ENCODE measurements around the gene SUGP1. TPM values are rescaled to one million over a fixed set of nuclear protein-coding genes. Genes with fewer than 3 reads are reported as not detected.

The SUGP1 gene
- polyA plus RNA-seq, 1 experiment: 25.2 TPM

DNA sequence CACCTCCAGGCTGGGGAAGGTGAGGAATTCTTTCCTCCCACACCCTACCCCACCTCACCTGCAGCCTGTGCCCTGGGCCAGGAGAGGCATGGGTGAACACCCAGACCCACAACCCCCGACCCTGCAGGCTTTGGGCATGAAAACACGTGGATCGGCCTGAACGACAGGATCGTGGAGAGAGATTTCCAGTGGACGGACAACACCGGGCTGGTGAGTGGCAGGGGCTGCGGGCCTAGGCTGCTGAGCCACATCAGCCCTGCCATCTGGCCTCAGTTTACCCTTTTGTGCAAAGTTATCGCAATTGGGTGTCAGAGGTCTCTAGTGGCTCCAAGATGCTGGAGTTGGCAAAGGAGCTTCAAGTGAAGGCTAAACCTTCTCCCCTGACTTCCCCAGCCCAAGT lies 79.8 kb downstream of the SUGP1 start:
- POLR2A ChIA-PET: no interaction called here
- Histone ChIP-seq H3K4me3 (ENCODE audit: low read depth, low read length) (no peak overlapping the region), H3K27me3 (ENCODE audit: control insufficient read depth, insufficient read depth, low read length) (peaks cover 6% of the 10 kb centered on the region), H3K9me3 (ENCODE audit: control insufficient read depth, insufficient read depth, low read length) (no peaks in the 10 kb centered on the region), H3K27ac (ENCODE audit: low read depth, low read length) (no peak overlapping the region)
- no peak for DNase-seq (ENCODE audit: low read depth, low spot score)
- CTCF ChIA-PET: no interaction called here
- TF ChIP-seq, protein P1, sequence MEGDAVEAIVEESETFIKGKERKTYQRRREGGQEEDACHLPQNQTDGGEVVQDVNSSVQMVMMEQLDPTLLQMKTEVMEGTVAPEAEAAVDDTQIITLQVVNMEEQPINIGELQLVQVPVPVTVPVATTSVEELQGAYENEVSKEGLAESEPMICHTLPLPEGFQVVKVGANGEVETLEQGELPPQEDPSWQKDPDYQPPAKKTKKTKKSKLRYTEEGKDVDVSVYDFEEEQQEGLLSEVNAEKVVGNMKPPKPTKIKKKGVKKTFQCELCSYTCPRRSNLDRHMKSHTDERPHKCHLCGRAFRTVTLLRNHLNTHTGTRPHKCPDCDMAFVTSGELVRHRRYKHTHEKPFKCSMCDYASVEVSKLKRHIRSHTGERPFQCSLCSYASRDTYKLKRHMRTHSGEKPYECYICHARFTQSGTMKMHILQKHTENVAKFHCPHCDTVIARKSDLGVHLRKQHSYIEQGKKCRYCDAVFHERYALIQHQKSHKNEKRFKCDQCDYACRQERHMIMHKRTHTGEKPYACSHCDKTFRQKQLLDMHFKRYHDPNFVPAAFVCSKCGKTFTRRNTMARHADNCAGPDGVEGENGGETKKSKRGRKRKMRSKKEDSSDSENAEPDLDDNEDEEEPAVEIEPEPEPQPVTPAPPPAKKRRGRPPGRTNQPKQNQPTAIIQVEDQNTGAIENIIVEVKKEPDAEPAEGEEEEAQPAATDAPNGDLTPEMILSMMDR (IDR thresholded peaks at IDR 0.05; ENCODE audit: low read depth, low read length): no peak

DNA sequence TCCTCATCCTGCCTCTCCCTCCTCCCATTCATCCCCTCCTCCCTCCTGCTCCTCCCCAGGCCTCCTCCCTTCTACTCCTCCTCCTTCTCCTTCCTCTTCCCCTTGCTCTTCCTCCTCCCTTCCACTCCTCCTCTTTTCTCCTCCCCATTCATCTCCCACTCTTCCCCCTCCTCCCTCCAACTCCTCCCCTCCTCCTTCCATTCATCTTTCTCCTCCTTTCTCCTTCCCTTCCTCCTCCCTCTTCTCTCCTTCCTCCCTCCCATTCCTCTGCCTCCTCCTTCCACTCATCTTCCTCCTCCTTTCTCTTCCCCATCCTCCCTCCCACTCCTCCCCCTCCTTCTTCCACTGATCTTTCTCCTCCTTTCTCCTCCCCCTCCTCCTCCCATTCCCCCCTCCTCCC lies 80.6 kb downstream of the SUGP1 start:
- Histone ChIP-seq H3K4me3 (ENCODE audit: low read depth, low read length) (no peak overlapping the region), H3K27me3 (ENCODE audit: control insufficient read depth, insufficient read depth, low read length) (peaks cover 4% of the 10 kb centered on the region), H3K9me3 (ENCODE audit: control insufficient read depth, insufficient read depth, low read length) (peaks cover 4% of the 10 kb centered on the region), H3K27ac (ENCODE audit: low read depth, low read length) (no peak overlapping the region)
- CTCF ChIA-PET: no interaction called here
- TF ChIP-seq, protein P1 (IDR thresholded peaks at IDR 0.05; ENCODE audit: low read depth, low read length): no peak
- POLR2A ChIA-PET: no interaction called here
- no peak for DNase-seq (ENCODE audit: low read depth, low spot score)

DNA sequence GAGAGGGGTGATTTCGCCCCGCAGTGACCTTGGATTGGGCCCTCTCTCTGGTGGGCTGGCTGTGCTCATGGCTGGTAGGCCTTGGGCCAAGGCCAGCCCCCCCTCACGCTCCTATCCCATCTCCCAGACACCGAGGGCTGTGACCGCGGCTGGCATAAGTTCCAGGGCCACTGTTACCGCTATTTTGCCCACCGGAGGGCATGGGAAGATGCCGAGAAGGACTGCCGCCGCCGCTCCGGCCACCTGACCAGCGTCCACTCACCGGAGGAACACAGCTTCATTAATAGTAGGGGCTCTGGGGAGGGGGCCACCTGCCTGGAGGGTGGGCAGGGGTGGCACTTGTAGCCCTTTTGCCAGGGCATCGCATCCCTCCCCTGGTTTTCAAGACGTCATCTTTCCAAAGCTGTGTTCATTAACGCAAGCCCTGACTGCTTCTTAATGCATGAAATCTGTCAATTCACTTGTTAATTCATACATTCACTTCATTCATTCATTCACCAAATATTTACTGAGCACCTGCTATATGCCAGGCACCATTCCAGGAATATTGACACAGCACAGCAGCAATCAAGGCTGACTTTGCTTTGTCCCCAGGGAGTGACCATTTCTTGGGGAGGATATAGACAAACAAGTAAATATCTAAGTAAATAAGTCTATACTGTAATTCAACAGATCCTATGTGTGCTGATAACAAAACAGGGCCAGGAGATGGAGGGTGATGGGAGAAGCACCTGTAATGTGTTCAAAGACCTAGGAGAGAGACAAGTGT lies 82.0 kb downstream of the SUGP1 start:
- CTCF ChIA-PET: no interaction called here
- Histone ChIP-seq H3K27ac (ENCODE audit: low read depth, low read length) (no peak overlapping the region), H3K27me3 (ENCODE audit: control insufficient read depth, insufficient read depth, low read length) (peaks cover 4% of the 10 kb centered on the region), H3K9me3 (ENCODE audit: control insufficient read depth, insufficient read depth, low read length) (peaks cover 14% of the 10 kb centered on the region), H3K4me3 (ENCODE audit: low read depth, low read length) (no peak overlapping the region)
- TF ChIP-seq, protein P1 (IDR thresholded peaks at IDR 0.05; ENCODE audit: low read depth, low read length): no peak
- DNase-seq (ENCODE audit: low read depth, low spot score): no peak
- POLR2A ChIA-PET: no interaction called here

DNA sequence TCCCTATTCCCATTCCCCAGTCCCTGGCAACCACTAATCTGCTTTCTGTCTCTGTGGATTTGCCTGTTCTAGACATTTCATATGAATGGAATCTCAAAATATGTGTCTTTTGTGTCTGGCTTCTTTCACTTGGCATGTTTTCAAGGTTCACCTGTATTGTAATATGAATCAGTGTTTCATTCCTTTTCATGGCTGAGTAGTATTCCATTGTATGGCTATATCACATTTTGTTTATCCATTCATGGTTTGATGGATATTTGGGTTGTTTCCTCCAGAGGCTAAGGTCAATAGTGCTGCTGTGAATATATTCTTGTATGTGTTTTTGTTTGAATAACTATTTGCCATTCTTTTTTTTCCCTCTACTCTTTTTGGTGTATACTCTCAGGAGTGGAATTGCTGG lies 84.1 kb downstream of the SUGP1 start:
- no peak overlapping the region for H3K4me3 ChIP-seq (ENCODE audit: low read depth, low read length)
- ChIA-PET POLR2A (no interaction called here), CTCF (no interaction called here)
- peaks cover 14% of the 10 kb centered on the region for H3K9me3 ChIP-seq (ENCODE audit: control insufficient read depth, insufficient read depth, low read length)
- peaks cover 3% of the 10 kb centered on the region for H3K27me3 ChIP-seq (ENCODE audit: control insufficient read depth, insufficient read depth, low read length)
- TF ChIP-seq, protein P1 (IDR thresholded peaks at IDR 0.05; ENCODE audit: low read depth, low read length): no peak
- no peak overlapping the region for H3K27ac ChIP-seq (ENCODE audit: low read depth, low read length)
- DNase-seq (ENCODE audit: low read depth, low spot score): no peak

DNA sequence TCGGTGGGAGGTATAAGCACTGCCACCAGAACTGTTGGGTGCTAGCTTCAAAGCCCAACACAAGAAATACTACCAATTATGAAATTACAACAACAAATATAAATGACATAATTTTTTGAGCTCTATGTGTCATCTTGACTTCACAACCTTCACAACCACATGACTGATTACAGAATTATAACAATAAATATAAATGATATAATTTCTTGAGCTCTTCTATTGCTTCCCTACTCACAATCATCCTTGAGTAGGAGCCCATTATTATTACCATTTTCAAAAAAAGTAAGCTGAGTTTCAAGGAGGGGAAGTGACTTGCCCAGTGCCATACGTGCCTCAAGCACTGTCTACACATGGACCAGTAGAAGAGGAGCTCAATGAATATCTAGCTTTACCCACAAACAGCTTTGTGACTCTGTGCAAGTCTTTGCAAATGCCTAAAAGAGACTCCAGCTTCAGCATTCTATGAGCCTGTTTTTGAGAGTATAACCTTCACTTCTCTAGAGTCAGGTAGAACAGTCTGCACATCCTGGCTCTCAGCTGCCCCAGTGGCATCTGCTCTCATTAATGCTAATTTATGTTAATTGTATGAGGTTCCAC lies 86.0 kb downstream of the SUGP1 start:
- CTCF ChIA-PET: interaction anchor here (1.6 kb wide), 1 partner anchor 9 kb away, joined by 3 read pairs; no protein-coding TSS in a partner anchor
- Histone ChIP-seq H3K27ac (ENCODE audit: low read depth, low read length) (no peak overlapping the region), H3K4me3 (ENCODE audit: low read depth, low read length) (no peak overlapping the region), H3K27me3 (ENCODE audit: control insufficient read depth, insufficient read depth, low read length) (peaks cover 4% of the 10 kb centered on the region), H3K9me3 (ENCODE audit: control insufficient read depth, insufficient read depth, low read length) (peaks cover 14% of the 10 kb centered on the region)
- DNase-seq (ENCODE audit: low read depth, low spot score): no peak
- POLR2A ChIA-PET: no interaction called here
- TF ChIP-seq, protein P1 (IDR thresholded peaks at IDR 0.05; ENCODE audit: low read depth, low read length): no peak

Measured in AG04450 (cell line).